NOMO-1 treated with dmso at 0.1 percent for 144 hours (cell line): Measurements from ENCODE around the gene GNB1L.
"Not testable (repeated sequence)": the region's sequence is repeated elsewhere in the genome, so short reads cannot be mapped to it uniquely, and the experiment has no call there.

Source experiments
- DNase-seq: peaks from one replicate; lab custom pipeline; 2025; ENCODE audit not compliant: unreplicated experiment; lab: John Stamatoyannopoulos, UW

GNB1L gene

GRCh38 chr22:19798003-19798665, 56.5 kb downstream of the GNB1L start:
- DNase-seq = no peak

- DNase-seq = no peak
These were observed 57.3 kb downstream of the GNB1L start for GRCh38 chr22:19797086-19798002.

GRCh38 chr22:19796160-19796559, 58.5 kb downstream of the GNB1L start:
- DNase-seq = no peak

- no peak for DNase-seq
These were observed 59.1 kb downstream of the GNB1L start for GRCh38 chr22:19795617-19796008.

GRCh38 chr22:19793661-19794310, 60.9 kb downstream of the GNB1L start:
- no peak for DNase-seq

GRCh38 chr22:19793161-19793560, 61.5 kb downstream of the GNB1L start:
- DNase-seq = no peak

GRCh38 chr22:19792383-19792896, 62.2 kb downstream of the GNB1L start:
- DNase-seq = not testable (repeated sequence)

- DNase-seq = no peak
These were observed 62.8 kb downstream of the GNB1L start for GRCh38 chr22:19791894-19792293.

GRCh38 chr22:19791243-19791642, 63.4 kb downstream of the GNB1L start:
- no peak for DNase-seq

- no peak for DNase-seq
These were observed 64.8 kb downstream of the GNB1L start for GRCh38 chr22:19789828-19790227.

GRCh38 chr22:19789406-19789805, 65.3 kb downstream of the GNB1L start:
- no peak for DNase-seq

- no peak for DNase-seq
These were observed 65.9 kb downstream of the GNB1L start for GRCh38 chr22:19788661-19789225.

GRCh38 chr22:19787849-19788141, 66.9 kb downstream of the GNB1L start:
- no peak for DNase-seq

- DNase-seq = no peak
These were observed 67.5 kb downstream of the GNB1L start for GRCh38 chr22:19786959-19787848.

- DNase-seq = no peak
These were observed 68.4 kb downstream of the GNB1L start for GRCh38 chr22:19786264-19786585.

- DNase-seq = no peak
These were observed 69.0 kb downstream of the GNB1L start for GRCh38 chr22:19785461-19786263.

GRCh38 chr22:19784384-19785175, 70.1 kb downstream of the GNB1L start:
- no peak for DNase-seq

- no peak for DNase-seq
These were observed 70.9 kb downstream of the GNB1L start for GRCh38 chr22:19783586-19784383.
